Measurements from ENCODE around the gene HPS1.

Gene HPS1

DNA sequence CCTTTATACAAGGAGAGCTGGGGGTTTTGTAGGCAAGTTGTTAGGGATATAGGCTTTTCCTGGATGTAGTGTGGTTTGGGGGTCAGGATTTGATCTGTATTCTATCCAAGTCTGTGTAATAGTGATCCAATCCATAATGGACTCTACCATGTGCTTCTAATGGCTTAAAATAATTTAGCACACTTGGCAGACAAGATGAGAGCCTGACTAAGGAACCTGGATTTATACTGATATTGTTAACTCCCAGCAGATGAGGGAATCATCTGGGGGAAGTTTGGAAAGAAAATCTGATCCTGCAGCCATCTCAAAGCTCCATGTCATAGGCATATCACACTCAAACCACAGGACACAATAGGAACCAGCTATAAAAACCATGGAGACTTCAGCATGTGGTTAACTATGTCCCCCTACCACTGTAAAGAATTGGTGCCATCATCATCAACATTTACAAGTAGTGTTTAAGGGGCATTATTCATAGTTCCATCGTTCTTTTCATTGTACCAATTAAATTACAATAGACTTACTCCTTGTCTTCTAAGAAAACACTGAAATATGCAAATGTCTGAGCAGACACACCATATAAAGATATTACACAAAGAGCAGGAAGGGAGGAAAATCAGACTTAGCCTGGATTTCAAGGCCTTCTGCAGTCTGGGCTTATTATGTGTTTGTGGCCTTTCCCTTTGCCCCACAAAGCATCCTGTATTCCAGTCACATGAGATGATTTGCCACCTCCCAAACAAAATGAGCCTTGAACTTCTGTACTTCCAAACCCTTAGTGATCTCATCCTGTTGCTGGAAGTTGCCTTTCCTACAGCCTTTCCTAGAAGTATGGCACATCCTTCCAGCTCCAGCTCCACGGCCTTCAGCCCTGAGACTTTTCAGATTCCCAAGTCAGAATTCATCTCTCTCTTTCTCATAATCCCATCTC lies 22.5 kb upstream of the HPS1 start:
- DNase-seq (ENCODE audit: low spot score in 2 of 2) (no peak), ATAC-seq (no peak)
- H3K4me1 Mint-ChIP-seq = peaks cover 13% of the 10 kb centered on the region
- no peaks in the 10 kb centered on the region for H3K36me3 Mint-ChIP-seq
- H3K4me3 Mint-ChIP-seq = no peak overlapping the region
- H3K27ac Mint-ChIP-seq = peak overlapping the region; percentile 68
- H3K9me3 Mint-ChIP-seq = no peaks in the 10 kb centered on the region

DNA sequence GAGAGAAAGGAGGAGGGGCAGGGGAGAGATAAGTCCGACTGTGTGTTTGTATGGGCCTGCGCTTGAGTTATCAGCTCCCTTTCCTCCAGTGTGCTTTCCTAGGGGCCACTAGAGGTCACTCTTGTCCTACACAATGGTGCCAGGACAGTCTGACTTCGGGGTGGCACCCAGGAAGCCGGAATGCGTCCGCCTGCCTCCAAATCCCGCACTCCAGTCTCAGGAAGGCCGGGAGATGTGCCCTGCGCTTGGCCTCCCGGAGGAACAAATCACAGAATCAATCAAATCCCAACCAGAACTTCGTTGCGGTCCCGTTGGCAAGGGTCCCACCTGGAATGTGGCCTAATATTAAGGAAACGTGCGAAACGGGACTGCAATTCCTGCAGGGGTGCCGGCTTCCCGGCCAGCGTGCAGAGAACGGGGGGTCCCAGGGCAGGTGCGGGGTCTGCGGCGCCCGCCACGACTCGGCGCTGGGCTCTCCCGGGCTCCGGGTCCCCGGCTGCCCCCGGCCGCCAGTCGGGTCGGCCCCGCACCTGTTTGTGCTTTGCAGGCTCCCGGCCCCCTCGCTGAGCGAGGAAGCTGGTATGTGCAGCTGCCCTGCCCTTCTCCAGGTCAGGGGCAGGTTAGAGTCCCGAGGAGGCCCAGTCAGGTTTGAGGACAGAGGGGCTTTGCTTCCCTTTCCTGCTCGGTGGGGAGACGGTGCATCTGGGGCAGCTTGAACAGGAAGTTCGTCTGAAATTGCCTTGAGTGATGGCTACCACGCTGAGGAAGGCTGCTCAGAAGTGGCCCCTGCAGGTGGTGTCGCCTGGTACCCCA lies 21.0 kb upstream of the HPS1 start:
- H3K9me3 Mint-ChIP-seq = no peaks in the 10 kb centered on the region
- no peaks in the 10 kb centered on the region for H3K36me3 Mint-ChIP-seq
- DNase-seq (ENCODE audit: low spot score in 2 of 2) (peak; percentile 40 to 73), ATAC-seq (peak; percentile 96)
- peak overlapping the region; percentile 91 for H3K4me3 Mint-ChIP-seq
- peak overlapping the region; percentile 94 for H3K27ac Mint-ChIP-seq
- peaks cover 13% of the 10 kb centered on the region for H3K4me1 Mint-ChIP-seq

GRCh38 chr10:98466861-98467505 lies 20.2 kb upstream of the HPS1 start:
- H3K27ac Mint-ChIP-seq = peak overlapping the region; percentile 94
- H3K4me3 Mint-ChIP-seq = peak overlapping the region; percentile 91
- peaks cover 13% of the 10 kb centered on the region for H3K4me1 Mint-ChIP-seq
- no peaks in the 10 kb centered on the region for H3K36me3 Mint-ChIP-seq
- no peak for DNase-seq (ENCODE audit: low spot score in 2 of 2)
- ATAC-seq = no peak
- no peaks in the 10 kb centered on the region for H3K9me3 Mint-ChIP-seq

DNA sequence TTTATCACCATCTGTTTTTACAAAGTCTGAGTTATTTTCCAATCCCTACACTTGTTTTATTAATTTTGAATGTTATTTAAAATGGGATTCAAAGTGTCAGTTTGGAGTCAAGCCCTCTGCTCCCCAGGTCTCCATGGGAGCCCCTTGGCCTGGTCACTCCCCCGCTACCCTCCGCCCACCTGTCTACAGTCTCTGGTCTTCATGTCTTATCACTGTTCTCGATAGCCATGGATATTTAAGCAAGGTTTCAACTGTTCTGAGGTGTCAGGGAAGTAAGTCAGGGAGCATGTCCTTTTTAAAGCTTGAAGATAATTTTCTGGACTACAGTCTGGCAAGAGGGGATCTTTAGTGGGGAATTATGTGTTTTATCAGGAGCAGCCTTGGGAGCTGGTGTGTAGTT lies 19.1 kb upstream of the HPS1 start:
- Mint-ChIP-seq H3K4me1 (peaks cover 13% of the 10 kb centered on the region), H3K27ac (no peak overlapping the region), H3K9me3 (no peaks in the 10 kb centered on the region), H3K36me3 (no peaks in the 10 kb centered on the region), H3K4me3 (no peak overlapping the region)
- DNase-seq (ENCODE audit: low spot score in 2 of 2) (no peak), ATAC-seq (no peak)

DNA sequence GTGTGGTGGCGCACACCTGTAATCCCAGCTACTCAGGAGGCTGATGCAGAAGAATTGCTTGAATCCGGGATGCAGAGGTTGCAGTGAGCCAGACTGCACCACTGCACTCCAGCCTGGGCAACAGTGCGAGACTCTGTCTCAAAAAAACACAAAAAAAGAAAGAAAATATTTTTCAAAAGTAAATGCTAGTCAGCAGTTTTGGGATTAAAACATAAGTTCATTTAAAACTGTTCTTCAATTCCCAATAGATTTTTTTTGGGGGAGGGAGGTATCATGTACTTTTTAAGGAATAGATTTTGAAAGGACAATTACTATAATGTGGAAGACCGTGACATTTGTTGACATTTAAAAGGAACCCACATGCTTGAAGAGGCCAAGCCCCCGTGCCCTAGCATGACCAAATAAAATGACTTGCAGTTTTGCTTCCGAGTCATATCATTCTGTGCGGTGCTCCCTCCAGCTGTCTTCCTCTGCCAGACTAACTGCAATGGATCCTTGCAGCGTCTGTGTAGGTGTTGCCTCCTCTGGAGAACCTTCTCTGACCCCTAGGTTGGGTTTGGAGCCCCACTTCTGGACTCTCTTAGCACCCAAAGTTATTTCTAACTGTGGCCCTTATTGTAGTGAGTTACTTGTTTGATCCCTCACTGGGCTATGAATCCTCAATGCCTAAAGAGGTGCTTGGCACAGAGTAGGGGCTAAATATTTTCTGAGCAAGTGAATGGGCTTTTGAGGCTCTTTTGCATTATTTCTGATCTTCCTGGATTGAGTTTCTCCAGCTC lies 17.4 kb upstream of the HPS1 start:
- Mint-ChIP-seq H3K4me1 (peaks cover 13% of the 10 kb centered on the region), H3K27ac (no peak overlapping the region), H3K9me3 (no peaks in the 10 kb centered on the region), H3K4me3 (no peak overlapping the region), H3K36me3 (no peaks in the 10 kb centered on the region)
- DNase-seq (ENCODE audit: low spot score in 2 of 2) (no peak), ATAC-seq (no peak)

DNA sequence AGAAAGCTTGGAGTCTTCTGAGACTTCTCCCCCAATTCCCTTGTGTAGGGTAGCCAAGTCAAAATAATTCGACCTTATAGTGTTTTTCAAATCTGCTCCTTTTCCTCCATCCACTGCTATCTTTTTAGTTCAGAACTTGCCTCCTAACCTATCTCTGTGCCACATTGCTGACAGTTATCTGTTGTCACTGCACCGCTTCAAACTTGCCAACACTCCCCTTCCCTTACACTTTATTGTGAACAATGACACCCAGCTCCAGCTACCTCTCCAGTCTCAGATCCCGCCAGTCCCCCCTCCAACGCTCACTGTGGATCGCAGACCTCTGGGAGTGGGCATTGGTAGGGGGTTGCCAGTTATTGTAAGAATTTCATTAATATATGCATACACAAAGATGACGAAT lies 16.3 kb upstream of the HPS1 start:
- H3K36me3 Mint-ChIP-seq = no peaks in the 10 kb centered on the region
- no peak for ATAC-seq

DNA sequence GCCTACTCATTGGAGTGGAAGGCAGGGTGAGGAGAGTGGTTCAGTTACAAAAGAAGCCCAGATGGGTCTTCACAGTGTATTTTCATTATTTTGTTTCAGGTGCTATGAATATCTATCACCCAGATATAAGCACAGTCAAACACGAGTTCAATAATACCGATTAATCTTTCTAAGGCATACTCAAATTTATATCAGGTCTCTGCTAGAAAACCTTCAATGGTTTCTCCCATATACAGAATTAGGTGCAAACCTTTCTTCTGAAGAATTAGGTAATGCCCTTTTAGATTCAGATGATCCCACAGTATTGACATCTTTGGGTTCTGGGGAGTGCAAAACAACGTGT lies 14.7 kb upstream of the HPS1 start:
- no peaks in the 10 kb centered on the region for H3K9me3 Mint-ChIP-seq
- DNase-seq (ENCODE audit: low spot score in 2 of 2) (no peak), ATAC-seq (no peak)
- no peak overlapping the region for H3K27ac Mint-ChIP-seq
- no peak overlapping the region for H3K4me3 Mint-ChIP-seq
- no peaks in the 10 kb centered on the region for H3K36me3 Mint-ChIP-seq
- H3K4me1 Mint-ChIP-seq = no peaks in the 10 kb centered on the region

More for the DNA sequence above, 16.3 kb upstream of the HPS1 start:
- no peak for DNase-seq (ENCODE audit: low spot score in 2 of 2)
- Mint-ChIP-seq H3K27ac (no peak overlapping the region), H3K4me1 (peaks cover 9% of the 10 kb centered on the region), H3K9me3 (no peaks in the 10 kb centered on the region), H3K4me3 (no peak overlapping the region)

DNA sequence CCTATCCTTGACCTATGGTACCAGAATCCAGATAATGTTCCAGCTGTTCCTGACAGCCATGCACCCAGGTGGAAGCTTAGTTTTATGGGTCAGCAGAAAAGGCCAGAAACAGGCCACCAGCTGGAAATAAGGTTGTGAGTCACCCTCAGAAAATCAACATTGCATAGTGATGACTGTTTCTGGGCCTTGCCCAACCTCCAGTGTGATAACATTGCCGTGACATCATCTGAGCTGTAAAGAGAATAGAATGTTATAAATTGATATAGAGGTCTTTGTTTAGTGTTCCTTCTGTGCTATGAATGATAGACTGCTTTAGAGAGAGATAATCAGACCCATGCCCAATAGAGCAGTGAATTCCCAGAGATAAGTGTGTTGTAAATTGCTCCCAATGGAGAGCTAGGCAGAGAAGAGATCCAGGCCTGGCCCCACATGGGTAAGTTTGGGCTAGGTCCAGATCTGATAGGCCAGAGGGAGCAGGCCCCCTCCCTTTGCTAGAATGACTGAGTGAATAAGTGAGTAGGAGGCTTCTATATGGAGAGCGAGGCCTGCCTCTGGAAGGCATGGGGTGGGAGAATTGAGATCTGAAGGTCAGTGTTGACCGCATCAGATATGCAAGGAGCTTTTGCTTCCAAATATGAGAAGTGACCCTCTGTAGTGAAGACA lies 14.2 kb upstream of the HPS1 start:
- H3K4me3 Mint-ChIP-seq = no peak overlapping the region
- no peaks in the 10 kb centered on the region for H3K4me1 Mint-ChIP-seq
- H3K9me3 Mint-ChIP-seq = no peaks in the 10 kb centered on the region
- ATAC-seq (peak; percentile 79), DNase-seq (ENCODE audit: low spot score in 2 of 2) (no peak)
- H3K36me3 Mint-ChIP-seq = no peaks in the 10 kb centered on the region
- no peak overlapping the region for H3K27ac Mint-ChIP-seq

GRCh38 chr10:98458809-98459784 lies 12.4 kb upstream of the HPS1 start:
- H3K36me3 Mint-ChIP-seq = no peaks in the 10 kb centered on the region
- H3K27ac Mint-ChIP-seq = no peak overlapping the region
- no peak overlapping the region for H3K4me3 Mint-ChIP-seq
- ATAC-seq (no peak), DNase-seq (ENCODE audit: low spot score in 2 of 2) (no peak)
- H3K9me3 Mint-ChIP-seq = no peaks in the 10 kb centered on the region
- H3K4me1 Mint-ChIP-seq = no peaks in the 10 kb centered on the region

DNA sequence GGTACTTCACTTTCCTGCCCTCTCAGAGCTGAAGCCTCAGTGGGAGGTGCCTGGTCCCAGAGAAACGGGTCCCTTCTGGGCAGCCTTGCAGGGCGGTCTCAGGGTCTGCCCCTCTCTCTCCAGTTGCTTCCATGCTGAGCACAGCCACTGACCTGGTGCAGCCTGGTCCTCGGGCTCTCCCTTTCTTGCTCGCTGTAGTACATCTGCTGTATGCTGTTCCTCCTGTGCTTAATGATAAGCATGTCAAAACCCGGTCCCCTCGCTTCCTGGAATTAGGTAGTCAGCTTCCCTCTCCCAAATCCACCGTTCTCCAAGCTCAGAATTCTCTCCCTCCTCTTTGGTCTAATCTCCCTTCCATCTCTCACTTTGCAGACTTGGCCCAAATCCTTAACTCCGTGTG lies 11.0 kb upstream of the HPS1 start:
- Mint-ChIP-seq H3K4me1 (no peaks in the 10 kb centered on the region), H3K27ac (no peak overlapping the region), H3K4me3 (no peak overlapping the region), H3K36me3 (no peaks in the 10 kb centered on the region), H3K9me3 (no peaks in the 10 kb centered on the region)
- peak in 1 of 2 donors; percentile 15 for DNase-seq (ENCODE audit: low spot score in 2 of 2)
- no peak for ATAC-seq

GRCh38 chr10:98456686-98457482 lies 10.1 kb upstream of the HPS1 start:
- Mint-ChIP-seq H3K36me3 (no peaks in the 10 kb centered on the region), H3K27ac (no peak overlapping the region), H3K9me3 (no peaks in the 10 kb centered on the region), H3K4me3 (no peak overlapping the region), H3K4me1 (no peaks in the 10 kb centered on the region)
- DNase-seq (ENCODE audit: low spot score in 2 of 2) = no peak
- ATAC-seq = no peak

GRCh38 chr10:98456043-98456570 lies 9.4 kb upstream of the HPS1 start:
- ATAC-seq (no peak), DNase-seq (ENCODE audit: low spot score in 2 of 2) (peak in 1 of 2 donors; percentile 15)
- H3K27ac Mint-ChIP-seq = no peak overlapping the region
- H3K9me3 Mint-ChIP-seq = no peaks in the 10 kb centered on the region
- no peaks in the 10 kb centered on the region for H3K36me3 Mint-ChIP-seq
- no peak overlapping the region for H3K4me3 Mint-ChIP-seq
- no peaks in the 10 kb centered on the region for H3K4me1 Mint-ChIP-seq

GRCh38 chr10:98453729-98454128 lies 7.0 kb upstream of the HPS1 start:
- DNase-seq (ENCODE audit: low spot score in 2 of 2) (no peak), ATAC-seq (no peak)
- Mint-ChIP-seq H3K27ac (no peak overlapping the region), H3K4me3 (no peak overlapping the region), H3K9me3 (no peaks in the 10 kb centered on the region), H3K4me1 (no peaks in the 10 kb centered on the region), H3K36me3 (no peaks in the 10 kb centered on the region)
